KOPT-K1 (cell line): Measurements from ENCODE around the gene GMCL2.

Experiments
- H3K27ac ChIP-seq: fragments of 200-600 bp; sonication (generic); 2 replicates; pipeline ENCODE4 v1.5.1; 2016; ENCODE audit warnings: antibody characterized with exemption, mild to moderate bottlenecking, low read depth, low read length; ENCODE audit not compliant: poor library complexity, severe bottlenecking
- H3K36me3 ChIP-seq: fragments of 200-600 bp; sonication (generic); 2 replicates; pipeline ENCODE4 v1.5.1; 2017; ENCODE audit warnings: antibody characterized with exemption, mild to moderate bottlenecking, low read length, moderate library complexity; ENCODE audit not compliant: insufficient read depth
- H3K9me3 ChIP-seq: fragments of 200-600 bp; sonication (generic); 2 replicates; pipeline ENCODE4 v1.5.1; 2017; ENCODE audit warnings: antibody characterized with exemption, low read length, mild to moderate bottlenecking; ENCODE audit not compliant: insufficient read depth, poor library complexity, severe bottlenecking

GMCL2 gene

DNA sequence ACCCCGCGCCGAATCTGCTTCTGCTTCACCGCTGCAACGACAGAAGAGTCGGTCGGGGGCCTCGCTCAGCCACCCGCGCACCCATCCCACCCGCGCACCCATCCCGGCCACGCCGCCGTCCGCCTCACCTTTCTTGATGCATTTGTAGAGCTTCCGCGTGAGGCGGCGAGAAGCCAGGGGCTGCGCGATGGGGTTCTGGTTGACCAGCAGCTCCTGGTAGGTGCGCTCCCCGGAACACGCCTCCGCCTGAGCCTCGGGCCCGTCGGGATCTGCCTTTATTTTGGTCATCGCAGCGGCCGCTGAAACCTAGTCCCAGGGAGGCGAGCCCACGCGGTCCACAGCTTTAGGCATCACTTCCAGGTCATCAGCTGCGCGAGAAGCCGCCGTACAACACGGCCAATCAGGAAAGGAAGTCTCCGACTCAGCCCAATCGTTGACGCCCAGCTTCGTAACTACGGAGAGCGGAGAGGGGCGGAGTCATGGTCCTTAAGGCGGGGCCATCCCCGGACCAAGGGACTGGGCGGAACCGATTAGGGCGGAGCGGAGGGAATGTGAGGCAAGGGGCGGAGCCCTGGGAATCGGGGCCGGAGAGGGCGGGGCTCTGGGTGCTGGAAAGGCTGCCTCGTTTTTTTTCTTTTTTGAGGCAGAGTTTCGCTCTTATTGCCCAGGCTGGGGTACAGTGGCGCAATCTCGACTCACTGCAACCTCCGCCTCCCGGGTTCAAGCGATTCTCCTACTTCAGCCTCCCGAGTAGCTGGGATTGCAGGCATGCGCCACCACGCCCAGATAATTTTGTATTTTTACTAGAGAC lies 33.4 kb downstream of the GMCL2 start, which contains the start of gene NHP2:
Gene NHP2, minus strand, starts transcription at position 356 of the 811 bp plus-strand sequence. Its CDS starts 68 bp downstream, at position 288.
- H3K36me3 ChIP-seq: peaks cover 40% of the 10 kb centered on the region
- peak within 1 kb of the TSS; percentile 54 for H3K27ac ChIP-seq
- H3K9me3 ChIP-seq: no peaks in the 10 kb centered on the region

DNA sequence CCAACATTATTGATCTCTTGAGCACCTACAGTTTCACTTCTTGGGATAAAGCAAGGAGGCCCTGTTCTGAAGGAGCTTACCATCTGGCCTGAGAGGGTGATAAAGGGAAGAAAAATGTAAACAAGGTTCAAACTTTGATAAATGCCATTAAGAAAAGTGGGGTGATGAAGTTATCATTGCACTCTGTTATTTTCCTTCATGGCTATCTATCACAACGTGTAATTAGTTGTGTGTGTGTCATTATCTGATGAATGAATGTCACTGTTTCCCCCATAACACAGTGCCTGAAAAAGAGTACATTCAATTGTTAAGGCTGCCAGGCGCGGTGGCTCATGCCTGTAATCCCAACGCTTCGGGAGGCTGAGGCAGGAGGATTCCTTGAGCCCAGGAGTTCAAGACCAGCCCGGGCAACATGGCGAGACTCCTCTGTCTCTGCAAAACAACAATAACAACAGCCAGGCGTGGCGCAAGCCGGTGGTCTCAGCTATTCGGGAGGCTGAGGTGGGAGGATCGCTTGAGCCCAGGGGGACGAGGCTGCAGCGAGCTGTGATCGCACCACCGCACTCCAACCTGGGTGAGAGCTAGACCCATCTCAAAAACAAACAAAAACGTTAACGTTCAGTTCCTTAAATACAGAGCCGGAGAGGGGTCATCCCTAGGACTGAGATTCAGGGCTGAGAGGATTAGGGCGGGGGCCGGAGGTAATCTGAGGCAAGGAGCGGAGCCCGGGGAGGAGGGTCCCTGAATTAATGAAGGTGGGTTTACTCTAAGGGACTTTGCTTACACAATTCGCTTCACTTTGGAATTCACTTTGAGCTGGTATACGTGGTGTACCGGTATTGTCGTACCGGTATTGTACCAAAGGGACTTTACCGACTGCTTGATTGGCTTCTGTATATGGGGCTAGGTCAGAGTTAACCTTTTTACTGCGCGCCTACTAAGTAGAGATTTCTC lies 34.4 kb downstream of the GMCL2 start:
- peak overlapping the region; percentile 54 for H3K27ac ChIP-seq

DNA sequence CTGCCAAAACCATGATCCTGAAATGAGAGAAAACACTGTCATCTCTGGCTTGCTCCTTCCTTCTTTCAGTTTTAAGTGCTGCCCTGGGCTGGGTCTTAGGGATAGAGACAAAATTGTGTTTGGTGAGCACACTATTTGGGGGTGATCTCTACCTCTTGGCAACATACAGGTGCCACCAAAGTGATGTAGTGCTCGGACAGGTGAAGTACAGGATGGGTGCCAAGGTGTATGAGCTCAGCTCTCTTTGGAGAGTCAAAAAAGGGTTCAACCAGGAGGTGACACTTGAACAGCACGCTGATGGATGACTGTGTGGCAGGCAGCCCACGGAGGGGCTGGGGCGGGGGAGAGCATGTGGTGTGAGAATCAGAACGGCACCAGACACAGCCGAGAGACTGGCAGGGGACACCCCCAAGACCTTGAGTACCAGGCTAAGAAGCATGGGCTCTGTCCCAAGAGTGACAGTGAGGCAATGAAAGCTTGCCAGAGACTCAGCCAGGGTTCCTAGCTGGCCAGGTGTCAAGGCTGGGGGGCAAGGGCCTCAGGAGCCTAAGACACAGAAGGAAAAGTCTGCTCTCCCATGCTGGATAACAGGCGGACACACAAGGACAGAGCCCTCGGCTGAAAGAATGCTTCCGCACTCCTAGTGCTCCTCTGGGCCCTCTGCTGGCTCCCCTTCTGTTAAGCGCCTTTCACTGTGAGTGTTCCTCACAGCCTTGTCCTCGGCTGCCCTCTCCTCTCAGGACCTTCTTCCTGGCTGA lies 36.0 kb downstream of the GMCL2 start:
- Histone ChIP-seq H3K27ac (no peak overlapping the region), H3K36me3 (peaks cover 65% of the 10 kb centered on the region), H3K9me3 (no peaks in the 10 kb centered on the region)

More for the DNA sequence above, 34.4 kb downstream of the GMCL2 start:
- no peaks in the 10 kb centered on the region for H3K9me3 ChIP-seq
- peaks cover 49% of the 10 kb centered on the region for H3K36me3 ChIP-seq

DNA sequence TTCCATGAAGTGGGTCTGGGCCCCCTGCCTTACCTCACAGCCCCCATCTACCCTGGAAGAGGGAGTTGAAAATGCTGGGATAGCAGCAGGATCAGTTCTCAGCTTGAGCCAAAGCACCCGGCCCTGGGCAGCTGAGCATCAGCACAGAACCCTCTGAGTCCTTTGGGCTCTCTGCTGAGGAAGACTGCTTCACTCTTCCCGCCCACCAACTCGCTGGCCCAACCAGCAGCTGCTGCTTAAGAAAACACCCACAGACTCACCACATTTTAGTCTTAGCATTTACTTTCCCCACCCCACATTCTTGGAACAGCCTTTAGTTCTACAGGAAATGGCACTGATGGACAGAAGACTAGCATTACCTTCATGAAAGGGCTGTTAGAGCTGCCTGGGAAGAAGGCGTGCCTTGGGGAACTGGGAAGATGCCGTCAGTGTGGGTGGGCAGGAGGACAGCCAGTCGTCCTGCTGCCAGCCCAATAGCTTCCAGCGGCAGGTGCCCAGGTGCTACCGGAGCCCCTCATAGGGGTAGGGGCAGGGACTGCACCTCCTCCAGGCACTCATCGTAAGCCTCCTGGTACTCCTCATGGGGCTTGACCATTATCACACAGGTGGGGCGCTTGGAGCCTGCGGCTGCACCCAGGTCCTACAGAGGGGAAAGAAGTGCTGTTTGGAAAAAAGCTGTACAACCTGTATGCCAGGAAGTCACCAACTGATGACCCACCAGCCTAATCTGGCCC lies 37.8 kb downstream of the GMCL2 start:
- H3K9me3 ChIP-seq: no peaks in the 10 kb centered on the region
- peaks cover 80% of the 10 kb centered on the region for H3K36me3 ChIP-seq
- H3K27ac ChIP-seq: no peak overlapping the region

DNA sequence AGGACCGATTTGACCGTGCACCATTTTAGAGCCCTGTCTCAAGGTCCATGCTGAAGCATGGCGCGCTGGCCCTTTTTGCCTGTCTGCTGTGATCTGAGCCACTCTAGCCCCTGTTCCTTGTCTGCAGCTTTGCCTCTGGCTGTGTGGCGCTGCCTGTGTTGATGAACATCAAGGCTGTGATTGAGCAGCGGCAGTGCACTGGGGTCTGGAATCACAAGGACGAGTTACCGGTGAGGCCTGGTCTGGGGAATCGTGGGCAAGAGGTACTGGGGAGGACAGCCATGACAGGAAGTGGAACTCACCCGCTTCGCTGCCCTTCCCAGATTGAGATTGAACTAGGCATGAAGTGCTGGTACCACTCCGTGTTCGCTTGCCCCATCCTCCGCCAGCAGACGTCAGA lies 39.8 kb downstream of the GMCL2 start:
- Histone ChIP-seq H3K9me3 (no peaks in the 10 kb centered on the region), H3K36me3 (peaks cover 97% of the 10 kb centered on the region), H3K27ac (no peak overlapping the region)

DNA sequence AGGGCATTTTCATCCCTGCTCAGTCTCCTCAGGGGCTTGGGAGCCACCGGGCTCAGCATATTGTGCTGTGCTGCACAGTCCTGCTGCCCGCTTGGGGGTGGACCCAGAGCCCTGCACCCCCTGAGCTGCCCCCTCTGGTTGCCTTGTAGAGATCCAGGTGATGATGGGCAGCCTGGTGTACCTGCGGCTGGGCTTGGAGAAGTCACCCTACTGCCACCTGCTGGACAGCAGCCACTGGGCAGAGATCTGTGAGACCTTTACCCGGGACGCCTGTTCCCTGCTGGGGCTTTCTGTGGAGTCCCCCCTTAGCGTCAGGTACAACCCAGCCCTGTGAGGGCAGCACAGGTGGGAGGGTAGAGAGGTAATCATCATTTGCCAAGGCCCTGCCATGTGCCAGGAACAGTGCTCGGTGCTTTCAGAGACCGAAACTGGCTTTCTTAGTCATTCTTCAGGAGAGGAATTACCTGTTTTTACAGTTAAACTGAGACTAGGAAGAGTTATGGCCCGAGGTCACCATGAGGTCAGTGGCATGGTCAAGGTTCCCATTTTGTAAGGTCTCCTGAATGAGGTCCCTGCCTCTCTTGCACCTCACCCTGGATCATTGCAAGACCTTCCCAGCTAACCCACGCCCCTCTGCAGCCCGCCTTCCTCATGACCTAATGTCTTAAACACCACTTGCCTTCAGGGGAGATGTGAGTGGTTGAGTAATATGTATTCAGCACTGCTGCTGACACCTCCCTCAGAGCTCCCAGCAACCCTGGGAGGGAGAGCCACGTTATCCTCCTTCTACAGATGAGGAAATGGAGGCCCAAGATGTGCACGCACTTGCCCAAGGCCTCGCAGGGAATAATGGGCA lies 41.0 kb downstream of the GMCL2 start:
- H3K9me3 ChIP-seq: no peaks in the 10 kb centered on the region
- no peak overlapping the region for H3K27ac ChIP-seq
- peaks cover 93% of the 10 kb centered on the region for H3K36me3 ChIP-seq

DNA sequence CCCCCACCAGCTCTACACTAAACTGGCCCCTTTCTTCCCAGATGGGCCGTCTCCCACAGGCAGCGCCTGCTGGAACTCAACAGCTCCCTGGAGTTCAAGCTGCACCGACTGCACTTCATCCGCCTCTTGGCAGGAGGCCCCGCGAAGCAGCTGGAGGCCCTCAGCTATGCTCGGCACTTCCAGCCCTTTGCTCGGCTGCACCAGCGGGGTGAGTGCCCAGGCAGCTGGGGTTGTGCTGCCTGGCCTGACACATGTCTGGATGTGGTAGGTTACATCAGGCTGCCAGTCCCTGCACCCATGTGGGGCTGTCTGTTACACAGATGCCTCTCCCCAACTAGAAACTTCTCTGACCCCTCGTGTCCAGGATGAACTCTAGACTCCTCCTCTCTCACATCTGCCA lies 43.3 kb downstream of the GMCL2 start:
- Histone ChIP-seq H3K27ac (no peak overlapping the region), H3K9me3 (no peaks in the 10 kb centered on the region), H3K36me3 (peaks cover 80% of the 10 kb centered on the region)

DNA sequence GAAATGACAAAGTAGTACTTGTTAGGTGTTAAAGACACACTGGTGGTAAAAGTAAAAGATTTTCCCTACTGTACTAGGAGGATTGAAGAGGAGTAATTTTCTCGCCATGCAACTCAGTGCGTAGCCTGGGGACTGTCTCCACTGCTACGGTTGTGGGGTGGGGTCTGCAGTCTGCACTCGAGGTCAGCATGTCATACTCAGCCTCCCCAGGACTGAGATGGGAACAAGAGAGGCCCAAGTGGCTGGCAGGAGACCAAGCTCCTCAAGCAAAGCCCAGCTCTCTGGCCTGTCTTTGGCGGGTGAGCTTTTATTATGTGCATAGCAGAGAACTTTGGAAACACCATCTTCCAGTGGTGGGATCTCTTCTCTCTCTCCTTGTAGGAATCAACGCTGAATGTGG lies 43.9 kb downstream of the GMCL2 start:
- no peaks in the 10 kb centered on the region for H3K9me3 ChIP-seq
- H3K36me3 ChIP-seq: peaks cover 73% of the 10 kb centered on the region
- no peak overlapping the region for H3K27ac ChIP-seq

DNA sequence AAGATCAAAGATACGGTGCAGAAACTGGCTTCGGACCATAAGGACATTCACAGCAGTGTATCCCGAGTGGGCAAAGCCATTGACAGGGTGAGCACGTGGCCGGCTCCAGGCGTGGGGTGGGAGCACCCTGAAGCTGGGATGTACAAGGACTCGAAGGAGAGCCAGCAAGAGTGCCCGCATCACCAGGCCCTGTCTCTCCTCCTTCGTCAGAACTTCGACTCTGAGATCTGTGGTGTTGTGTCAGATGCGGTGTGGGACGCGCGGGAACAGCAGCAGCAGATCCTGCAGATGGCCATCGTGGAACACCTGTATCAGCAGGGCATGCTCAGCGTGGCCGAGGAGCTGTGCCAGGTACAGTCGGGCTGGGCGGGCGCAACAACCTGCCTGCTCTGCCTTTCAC lies 44.5 kb downstream of the GMCL2 start:
- H3K27ac ChIP-seq: no peak overlapping the region
- H3K9me3 ChIP-seq: no peaks in the 10 kb centered on the region
- H3K36me3 ChIP-seq: peaks cover 73% of the 10 kb centered on the region

DNA sequence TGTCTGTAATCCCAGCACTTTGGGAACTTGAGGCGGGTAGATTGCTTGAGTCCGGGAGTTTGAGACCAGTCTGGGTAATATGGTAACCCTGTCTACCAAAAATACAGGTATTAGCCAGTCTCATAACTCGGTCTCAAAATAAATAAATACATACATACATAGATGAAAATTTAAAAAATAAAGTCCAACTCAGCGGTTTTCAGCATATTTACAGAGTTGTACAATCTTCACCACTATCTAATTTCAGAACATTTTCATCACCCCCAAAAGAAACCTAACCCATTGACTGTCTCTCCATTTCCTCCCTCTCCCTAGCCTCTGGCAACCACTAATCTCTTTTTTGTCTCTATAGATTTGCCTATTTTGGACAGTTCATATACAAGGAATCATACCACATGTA lies 45.6 kb downstream of the GMCL2 start:
- Histone ChIP-seq H3K36me3 (peaks cover 72% of the 10 kb centered on the region), H3K27ac (no peak overlapping the region), H3K9me3 (no peaks in the 10 kb centered on the region)

DNA sequence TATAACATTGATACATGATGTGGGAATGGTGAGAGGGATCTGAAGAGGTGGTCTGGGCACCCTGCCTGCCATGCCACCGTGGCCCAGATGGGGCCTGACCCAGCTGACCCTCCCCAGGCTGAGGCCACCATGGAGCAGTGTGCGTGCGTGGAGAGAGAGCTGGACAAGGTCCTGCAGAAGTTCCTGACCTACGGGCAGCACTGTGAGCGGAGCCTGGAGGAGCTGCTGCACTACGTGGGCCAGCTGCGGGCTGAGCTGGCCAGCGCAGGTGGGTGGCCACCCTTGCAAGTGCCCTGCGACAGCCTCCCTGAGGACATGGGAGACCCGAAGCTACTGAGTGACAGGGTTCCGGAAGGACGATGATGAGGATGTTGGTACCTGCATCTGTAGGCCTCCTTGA lies 49.2 kb downstream of the GMCL2 start:
- Histone ChIP-seq H3K27ac (no peak overlapping the region), H3K36me3 (peaks cover 50% of the 10 kb centered on the region), H3K9me3 (no peaks in the 10 kb centered on the region)

DNA sequence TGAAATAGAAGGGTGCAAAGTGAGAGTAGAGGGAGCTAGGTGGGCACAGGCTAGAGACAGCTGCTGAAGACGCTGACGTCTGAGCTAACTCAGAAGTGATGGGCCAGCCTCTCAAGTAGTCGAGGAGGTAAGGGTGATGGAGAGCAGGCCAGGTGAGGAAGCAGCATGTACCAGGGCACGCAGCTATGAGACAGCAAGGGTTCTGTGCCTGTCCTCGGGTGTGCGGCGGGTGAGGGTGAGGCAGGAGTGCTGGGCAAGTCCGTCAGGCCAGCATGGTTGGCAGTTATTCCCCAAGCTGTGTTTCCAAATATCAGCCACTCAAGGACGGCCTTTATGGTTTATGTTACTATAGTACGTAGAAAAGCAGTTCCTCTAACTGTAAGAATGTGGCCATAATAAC lies 50.2 kb downstream of the GMCL2 start:
- Histone ChIP-seq H3K9me3 (no peaks in the 10 kb centered on the region), H3K36me3 (peaks cover 40% of the 10 kb centered on the region), H3K27ac (no peak overlapping the region)
